MCF 10A (cell line): ENCODE data around the gene FECH. TPM values are rescaled to one million over a fixed set of nuclear protein-coding genes. Genes with fewer than 3 reads are reported as not detected.
"Not testable (repeated sequence)": the region's sequence is repeated elsewhere in the genome, so short reads cannot be mapped to it uniquely, and the experiment has no call there.

Experiments
- BruUV-seq: library from RNA; stranded (reverse); fragments of 400-500 nt; replicated peaks from 2 replicates; lab custom pipeline; 2021; lab: Mats Ljungman, UMichigan
- CTCF ChIA-PET: fragments of 300-600 bp; sonication (Branson Sonifier 250); formaldehyde crosslinking; extraction: SDS; loops from one replicate; lab custom pipeline; 2021; ENCODE audit warnings: antibody characterized with exemption, inconsistent platforms; lab: Yijun Ruan, JAX
- POLR2A ChIA-PET: fragments of 300-600, 350-650 bp; sonication (Branson Sonifier 250); formaldehyde crosslinking; extraction: SDS; loops from one replicate; lab custom pipeline; 2020; ENCODE audit warnings: antibody characterized with exemption, inconsistent platforms; lab: Yijun Ruan, JAX
- DNase-seq: peaks from one replicate; pipeline ENCODE4 v3.0.0-alpha.2; 2018; ENCODE audit not compliant: unreplicated experiment
- H3K27ac Mint-ChIP-seq: one replicate; pipeline ENCODE4 v1.8.0; 2022; ENCODE audit warnings: mild to moderate bottlenecking, low read depth, mixed read lengths; ENCODE audit not compliant: unreplicated experiment
- H3K27me3 Mint-ChIP-seq: one replicate; pipeline ENCODE4 v1.8.0; 2022; ENCODE audit warnings: mixed read lengths; ENCODE audit not compliant: insufficient read depth, unreplicated experiment
- H3K36me3 Mint-ChIP-seq: one replicate; pipeline ENCODE4 v1.8.0; 2022; ENCODE audit warnings: mild to moderate bottlenecking, moderate library complexity, mixed read lengths; ENCODE audit not compliant: insufficient read depth, unreplicated experiment
- H3K4me1 Mint-ChIP-seq: one replicate; pipeline ENCODE4 v1.8.0; 2022; ENCODE audit warnings: mixed read lengths; ENCODE audit not compliant: insufficient read depth, unreplicated experiment
- H3K4me3 Mint-ChIP-seq: one replicate; pipeline ENCODE4 v1.8.0; 2022; ENCODE audit warnings: mild to moderate bottlenecking, moderate library complexity, mixed read lengths; ENCODE audit not compliant: unreplicated experiment
- H3K9me3 Mint-ChIP-seq: one replicate; pipeline ENCODE4 v1.8.0; 2022; ENCODE audit warnings: mixed read lengths; ENCODE audit not compliant: unreplicated experiment
- CTCF ChIP-seq: fragments of 200-600 bp; IDR thresholded peaks from one replicate; pipeline ENCODE4 v1.8.0; 2022; ENCODE audit warnings: antibody characterized with exemption, mild to moderate bottlenecking; ENCODE audit not compliant: unreplicated experiment
- intact Hi-C: fragments of 100-400 bp; cut with micrococcal nuclease; formaldehyde crosslinking; loops from 2 replicates; pipeline ENCODE4 v1.14.1; 2022
- total RNA-seq: library from RNA; stranded (reverse); gene quantifications from 2 replicates; pipeline ENCODE4 v1.2.3, GENCODE V29; 2022

The FECH gene
- total RNA-seq, 1 experiment from 2014 or later = 23.4 TPM

GRCh38 chr18:57529151-57529550 is 57.4 kb downstream of the FECH start:
- BruUV-seq = no TSS peak
- H3K9me3 Mint-ChIP-seq = peaks cover 16% of the 10 kb centered on the region
- H3K27ac Mint-ChIP-seq = no peak overlapping the region
- H3K4me1 Mint-ChIP-seq = no peaks in the 10 kb centered on the region
- POLR2A ChIA-PET = no interaction called here
- CTCF ChIA-PET = no interaction called here
- DNase-seq = no peak
- TF ChIP-seq CTCF = no peak
- H3K27me3 Mint-ChIP-seq = no peaks in the 10 kb centered on the region
- no peak overlapping the region for H3K4me3 Mint-ChIP-seq
- H3K36me3 Mint-ChIP-seq = no peaks in the 10 kb centered on the region
- intact Hi-C loops = no loop called here

GRCh38 chr18:57527556-57528229 is 58.8 kb downstream of the FECH start:
- no peak for TF ChIP-seq CTCF
- peaks cover 16% of the 10 kb centered on the region for H3K9me3 Mint-ChIP-seq
- H3K4me1 Mint-ChIP-seq = no peaks in the 10 kb centered on the region
- no peaks in the 10 kb centered on the region for H3K27me3 Mint-ChIP-seq
- no peaks in the 10 kb centered on the region for H3K36me3 Mint-ChIP-seq
- ChIA-PET CTCF (interaction anchor here (0.6 to 0.9 kb wide), 2 partner anchors 34 to 474 kb away, joined by 3 read pairs; no protein-coding TSS in a partner anchor), POLR2A (no interaction called here)
- no peak for DNase-seq
- no peak overlapping the region for H3K27ac Mint-ChIP-seq
- intact Hi-C loops = no loop called here
- no TSS peak for BruUV-seq
- H3K4me3 Mint-ChIP-seq = no peak overlapping the region

GRCh38 chr18:57523171-57523956 is 63.1 kb downstream of the FECH start:
- POLR2A ChIA-PET = interaction anchor here (0.7 kb wide), 1 partner anchor 85 kb away, joined by 3 read pairs; no protein-coding TSS in a partner anchor
- H3K36me3 Mint-ChIP-seq = no peaks in the 10 kb centered on the region
- peaks cover 11% of the 10 kb centered on the region for H3K27me3 Mint-ChIP-seq
- peaks cover 8% of the 10 kb centered on the region for H3K4me1 Mint-ChIP-seq
- CTCF ChIA-PET = no interaction called here
- intact Hi-C loops = no loop called here
- no peak for DNase-seq
- TF ChIP-seq CTCF = no peak
- BruUV-seq = no TSS peak
- no peak overlapping the region for H3K27ac Mint-ChIP-seq
- no peak overlapping the region for H3K4me3 Mint-ChIP-seq
- H3K9me3 Mint-ChIP-seq = peaks cover 16% of the 10 kb centered on the region

- H3K4me1 Mint-ChIP-seq, H3K36me3 Mint-ChIP-seq, H3K4me3 Mint-ChIP-seq, DNase-seq, BruUV-seq, CTCF ChIA-PET, intact Hi-C loops, H3K27ac Mint-ChIP-seq: not testable (repeated sequence)
- POLR2A ChIA-PET = interaction anchor here (0.7 kb wide), 1 partner anchor 86 kb away, joined by 3 read pairs; no protein-coding TSS in a partner anchor
- peaks cover 16% of the 10 kb centered on the region for H3K9me3 Mint-ChIP-seq
- H3K27me3 Mint-ChIP-seq = peaks cover 11% of the 10 kb centered on the region
These were observed 64.2 kb downstream of the FECH start for GRCh38 chr18:57522348-57522747.
